ENCODE data around the gene CCDC187. TPM values are rescaled to one million over a fixed set of nuclear protein-coding genes. Genes with fewer than 3 reads are reported as not detected.

Gene CCDC187
- total and polyA plus RNA-seq, 3 donors from 2014 or later, result 13.8 to 61.5 (median 33.4) TPM

GRCh38 chr9:136242248-136242647 is 61.6 kb downstream of the CCDC187 start:
- WGBS, 2 donors, result 77 to 90% methylated on average over 8 of the region's 8 CpGs
- H3K9me3 ChIP-seq, result no peaks in the 10 kb centered on the region
- H3K27me3 ChIP-seq, result no peaks in the 10 kb centered on the region
- H3K4me3 ChIP-seq, result no peak overlapping the region
- peaks cover 5% of the 10 kb centered on the region for H3K4me1 ChIP-seq
- no peak overlapping the region for H3K27ac ChIP-seq
- no peaks in the 10 kb centered on the region for H3K36me3 ChIP-seq (ENCODE audit: low read depth, missing control alignments)
- DNase-seq, result no peak
- intact Hi-C loops (cut with DNase I; ENCODE audit: low total_unique reads), result no loop called here
- no peak for TF ChIP-seq CTCF (IDR thresholded peaks at IDR 0.05)
- TF ChIP-seq POLR2A (IDR thresholded peaks at IDR 0.05), result no peak

GRCh38 chr9:136241542-136241941 is 62.4 kb downstream of the CCDC187 start:
- intact Hi-C loops (cut with DNase I; ENCODE audit: low total_unique reads), result no loop called here

GRCh38 chr9:136240941-136241340 is 63.0 kb downstream of the CCDC187 start:
- H3K4me3 ChIP-seq, result no peak overlapping the region
- WGBS, 2 donors, result 93 to 96% methylated on average over 18 to 20 of the region's 20 CpGs
- intact Hi-C loops (cut with DNase I; ENCODE audit: low total_unique reads), result no loop called here
- no peaks in the 10 kb centered on the region for H3K36me3 ChIP-seq (ENCODE audit: low read depth, missing control alignments)
- no peak overlapping the region for H3K27ac ChIP-seq
- DNase-seq, result no peak
- no peaks in the 10 kb centered on the region for H3K27me3 ChIP-seq
- TF ChIP-seq CTCF (IDR thresholded peaks at IDR 0.05) (no peak), POLR2A (IDR thresholded peaks at IDR 0.05) (no peak)
- H3K9me3 ChIP-seq, result no peaks in the 10 kb centered on the region
- peaks cover 5% of the 10 kb centered on the region for H3K4me1 ChIP-seq

More at GRCh38 chr9:136241542-136241941, 62.4 kb downstream of the CCDC187 start:
- Histone ChIP-seq H3K9me3 (no peaks in the 10 kb centered on the region), H3K27ac (no peak overlapping the region), H3K4me3 (no peak overlapping the region), H3K4me1 (peaks cover 5% of the 10 kb centered on the region), H3K36me3 (ENCODE audit: low read depth, missing control alignments) (no peaks in the 10 kb centered on the region), H3K27me3 (no peaks in the 10 kb centered on the region)
- TF ChIP-seq CTCF (IDR thresholded peaks at IDR 0.05) (no peak), POLR2A (IDR thresholded peaks at IDR 0.05) (no peak)
- no peak for DNase-seq
- 93 to 96% methylated on average over 8 to 13 of the region's 13 CpGs for WGBS, 2 donors

DNA sequence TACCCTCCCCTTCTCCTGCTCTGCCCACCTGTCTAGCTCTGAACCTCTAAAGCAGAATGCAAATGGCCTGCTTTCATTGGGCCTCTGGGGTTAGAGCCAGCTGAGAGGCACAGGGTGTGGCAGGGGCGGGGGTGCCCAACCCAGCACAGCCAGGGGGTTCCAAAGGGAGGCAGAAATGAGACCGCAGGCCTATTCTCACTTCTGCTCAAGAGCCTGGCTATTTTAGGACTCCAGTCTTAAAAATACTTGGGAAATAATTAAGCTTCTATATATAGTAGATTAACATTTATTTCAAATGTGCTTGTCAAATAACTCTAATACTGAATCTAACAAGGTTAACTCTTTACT is 63.9 kb downstream of the CCDC187 start:
- H3K27me3 ChIP-seq, result no peaks in the 10 kb centered on the region
- H3K4me1 ChIP-seq, result peaks cover 4% of the 10 kb centered on the region
- intact Hi-C loops (cut with DNase I; ENCODE audit: low total_unique reads), result no loop called here
- no peaks in the 10 kb centered on the region for H3K9me3 ChIP-seq
- TF ChIP-seq POLR2A (IDR thresholded peaks at IDR 0.05) (no peak), CTCF (IDR thresholded peaks at IDR 0.05) (no peak)
- no peak overlapping the region for H3K4me3 ChIP-seq
- 85 to 91% methylated on average over 2 of the region's 2 CpGs for WGBS, 2 donors
- H3K36me3 ChIP-seq (ENCODE audit: low read depth, missing control alignments), result no peaks in the 10 kb centered on the region
- no peak for DNase-seq
- no peak overlapping the region for H3K27ac ChIP-seq

- no peak for TF ChIP-seq CTCF (IDR thresholded peaks at IDR 0.05)
- no peak for TF ChIP-seq POLR2A (IDR thresholded peaks at IDR 0.05)
- WGBS, 2 donors, result 55 to 72% methylated on average over 25 of the region's 25 CpGs
- no peak for DNase-seq
- Histone ChIP-seq H3K4me3 (no peak overlapping the region), H3K27me3 (no peaks in the 10 kb centered on the region), H3K36me3 (ENCODE audit: low read depth, missing control alignments) (no peaks in the 10 kb centered on the region), H3K9me3 (no peaks in the 10 kb centered on the region), H3K4me1 (no peaks in the 10 kb centered on the region), H3K27ac (no peak overlapping the region)
- intact Hi-C loops (cut with DNase I; ENCODE audit: low total_unique reads), result no loop called here
Observed at GRCh38 chr9:136239135-136239982, 64.5 kb downstream of the CCDC187 start.
